GM23338 (cell line): ENCODE results near the gene FAM209B. TPM values are rescaled to one million over a fixed set of nuclear protein-coding genes. Genes with fewer than 3 reads are reported as not detected.

Experiments used
- ATAC-seq: fragments of 200-7000 bp; cut with Tn5 transposase; 3 replicates; pipeline ENCODE4 v1.9.1; 2020
- DNase-seq: peaks from one replicate; pipeline ENCODE4 v3.0.0-alpha.2; 2015; ENCODE audit warnings: low spot score
- H2AFZ ChIP-seq: fragments of 200-600 bp; sonication (generic); 2 replicates; pipeline ENCODE4 v1.8.0; 2016; ENCODE audit warnings: antibody characterized with exemption, mild to moderate bottlenecking, moderate library complexity
- H3F3A ChIP-seq: fragments of 200-600 bp; sonication (generic); replicated peaks from 2 replicates; pipeline ENCODE4 v1.8.0; 2017; ENCODE audit warnings: antibody characterized with exemption, mixed run types, low read depth
- H3K27ac ChIP-seq: fragments of 200-600 bp; sonication (generic); 2 replicates; pipeline ENCODE4 v1.6.1; 2016; ENCODE audit warnings: low read depth
- H3K27me3 ChIP-seq: fragments of 200-600 bp; sonication (generic); 2 replicates; pipeline ENCODE4 v1.8.0; 2016; ENCODE audit warnings: mild to moderate bottlenecking, mixed run types, moderate library complexity; ENCODE audit not compliant: insufficient read depth
- H3K36me3 ChIP-seq: fragments of 200-600 bp; sonication (generic); 2 replicates; pipeline ENCODE4 v1.8.0; 2016; ENCODE audit warnings: mild to moderate bottlenecking; ENCODE audit not compliant: insufficient read depth
- H3K4me1 ChIP-seq: fragments of 200-600 bp; sonication (generic); 2 replicates; pipeline ENCODE4 v1.8.0; 2016; ENCODE audit warnings: mild to moderate bottlenecking, moderate library complexity; ENCODE audit not compliant: insufficient read depth
- H3K4me2 ChIP-seq: fragments of 200-600 bp; sonication (generic); 2 replicates; pipeline ENCODE4 v1.7.1; 2017; ENCODE audit warnings: mixed run types
- H3K4me3 ChIP-seq: fragments of 200-600 bp; sonication (generic); 2 replicates; pipeline ENCODE4 v1.6.1; 2016; ENCODE audit warnings: mixed run types
- H3K79me2 ChIP-seq: fragments of 200-600 bp; sonication (generic); replicated peaks from 2 replicates; pipeline ENCODE4 v1.8.0; 2017; ENCODE audit warnings: mild to moderate bottlenecking; ENCODE audit not compliant: insufficient read depth
- H3K9me2 ChIP-seq: fragments of 200-600 bp; sonication (generic); 2 replicates; pipeline ENCODE4 v1.8.0; 2017; ENCODE audit not compliant: insufficient read depth
- H4K20me1 ChIP-seq: fragments of 200-600 bp; sonication (generic); replicated peaks from 2 replicates; pipeline ENCODE4 v1.8.0; 2017; ENCODE audit warnings: mild to moderate bottlenecking; ENCODE audit not compliant: insufficient read depth
- H3K27ac Mint-ChIP-seq: 2 replicates; pipeline ENCODE4 v1.8.0; 2020; ENCODE audit warnings: inconsistent platforms, mild to moderate bottlenecking, moderate library complexity, mixed read lengths
- H3K27me3 Mint-ChIP-seq: 3 replicates; pipeline ENCODE4 v1.8.0; 2022; ENCODE audit warnings: low read depth, mild to moderate bottlenecking, moderate library complexity, mixed read lengths, inconsistent platforms; ENCODE audit not compliant: insufficient read depth, poor library complexity
- H3K36me3 Mint-ChIP-seq: 3 replicates; pipeline ENCODE4 v1.8.0; 2021; ENCODE audit warnings: low read depth, mild to moderate bottlenecking, inconsistent platforms, moderate library complexity, mixed read lengths
- H3K4me1 Mint-ChIP-seq: 3 replicates; pipeline ENCODE4 v1.8.0; 2020; ENCODE audit warnings: mild to moderate bottlenecking, inconsistent platforms, mixed read lengths
- H3K4me3 Mint-ChIP-seq: 3 replicates; pipeline ENCODE4 v1.8.0; 2021; ENCODE audit warnings: moderate library complexity, mild to moderate bottlenecking, inconsistent platforms, mixed read lengths
- H3K9me3 Mint-ChIP-seq: 3 replicates; pipeline ENCODE4 v1.8.0; 2020; ENCODE audit warnings: moderate library complexity, mild to moderate bottlenecking, inconsistent platforms, mixed read lengths
- CREB1 ChIP-seq: fragments of 250-450 bp; sonication (Bioruptor Pico); IDR thresholded peaks from 2 replicates; pipeline ENCODE4 v1.5.0; 2020; ENCODE audit warnings: low read depth, mild to moderate bottlenecking, moderate library complexity
- JUNB ChIP-seq: IDR thresholded peaks from one replicate; pipeline ENCODE4 v1.6.1; 2016; ENCODE audit warnings: antibody characterized with exemption; ENCODE audit not compliant: unreplicated experiment
- NANOG ChIP-seq: IDR thresholded peaks from 2 replicates; pipeline ENCODE4 v1.6.1; 2016; ENCODE audit warnings: antibody characterized with exemption, borderline replicate concordance
- STAT1 ChIP-seq: IDR thresholded peaks from one replicate; pipeline ENCODE4 v1.6.1; 2016; ENCODE audit warnings: antibody characterized with exemption; ENCODE audit not compliant: unreplicated experiment
- ZNF114 ChIP-seq: fragments of 250-450 bp; sonication (Bioruptor Pico); IDR thresholded peaks from 2 replicates; pipeline ENCODE4 v1.5.0; 2020; ENCODE audit warnings: mild to moderate bottlenecking, moderate library complexity
- ZNF462 ChIP-seq: fragments of 250-450 bp; sonication (Bioruptor Pico); IDR thresholded peaks from 2 replicates; pipeline ENCODE4 v1.5.0; 2020; ENCODE audit warnings: mild to moderate bottlenecking, moderate library complexity
- polyA plus RNA-seq: library from polyadenylated mRNA; unstranded; fragments of >200 nt; fragmentation: Nextera tagmentation; extraction: Ambion mirVana; gene quantifications from 2 replicates; pipeline ENCODE4 v1.2.1, GENCODE V29; 2016
- total RNA-seq: library from RNA; depleted of rRNA; stranded (reverse); fragments of >200 nt; shearing (Covaris generic); gene quantifications from 2 replicates; pipeline ENCODE4 v1.2.3, GENCODE V29; 2014
- TF ChIP-seq, protein P1 (sequence below), 2 experiments: fragments of 200-600 bp in 1 of 2; sonication (generic) in 1 of 2; conservative IDR thresholded peaks; 2 replicates each; pipeline versions ENCODE4 v1.5.1 to v1.6.1; 2016 to 2017; ENCODE audit warnings: antibody characterized with exemption in 2 of 2, low read depth in 2 of 2, mild to moderate bottlenecking in 2 of 2, moderate library complexity in 1 of 2

Gene FAM209B
- total and polyA plus RNA-seq, 2 experiments from 2014 or later = 1.1 TPM; not detected in 1

- H3K36me3 Mint-ChIP-seq = no peaks in the 10 kb centered on the region; the same call in 2 of the 3 replicates
- peak; percentile 2 for DNase-seq
- Histone ChIP-seq H3K36me3 (no peaks in the 10 kb centered on the region), H3K4me3 (no peak overlapping the region), H3K27ac (no peak overlapping the region), H3K9me2 (no peaks in the 10 kb centered on the region), H4K20me1 (no peaks in the 10 kb centered on the region), H3K79me2 (no peaks in the 10 kb centered on the region), H3K27me3 (no peaks in the 10 kb centered on the region), H3K4me1 (no peaks in the 10 kb centered on the region), H2AFZ (peak overlapping the region; percentile 92), H3F3A (no peaks in the 10 kb centered on the region), H3K4me2 (no peak overlapping the region)
- H3K4me3 Mint-ChIP-seq = no peak overlapping the region
- ATAC-seq = no peak
- H3K27ac Mint-ChIP-seq = no peak overlapping the region
- no peaks in the 10 kb centered on the region; the same call in 2 of the 3 replicates for H3K9me3 Mint-ChIP-seq
- H3K4me1 Mint-ChIP-seq = peaks cover 8% of the 10 kb centered on the region; the same call in 2 of the 3 replicates
- TF ChIP-seq CREB1 (CRISPR knock-in tag) (no peak), JUNB (no peak), ZNF462 (no peak), NANOG (no peak), ZNF114 (CRISPR knock-in tag) (no peak), STAT1 (no peak)
- TF ChIP-seq, protein P1, sequence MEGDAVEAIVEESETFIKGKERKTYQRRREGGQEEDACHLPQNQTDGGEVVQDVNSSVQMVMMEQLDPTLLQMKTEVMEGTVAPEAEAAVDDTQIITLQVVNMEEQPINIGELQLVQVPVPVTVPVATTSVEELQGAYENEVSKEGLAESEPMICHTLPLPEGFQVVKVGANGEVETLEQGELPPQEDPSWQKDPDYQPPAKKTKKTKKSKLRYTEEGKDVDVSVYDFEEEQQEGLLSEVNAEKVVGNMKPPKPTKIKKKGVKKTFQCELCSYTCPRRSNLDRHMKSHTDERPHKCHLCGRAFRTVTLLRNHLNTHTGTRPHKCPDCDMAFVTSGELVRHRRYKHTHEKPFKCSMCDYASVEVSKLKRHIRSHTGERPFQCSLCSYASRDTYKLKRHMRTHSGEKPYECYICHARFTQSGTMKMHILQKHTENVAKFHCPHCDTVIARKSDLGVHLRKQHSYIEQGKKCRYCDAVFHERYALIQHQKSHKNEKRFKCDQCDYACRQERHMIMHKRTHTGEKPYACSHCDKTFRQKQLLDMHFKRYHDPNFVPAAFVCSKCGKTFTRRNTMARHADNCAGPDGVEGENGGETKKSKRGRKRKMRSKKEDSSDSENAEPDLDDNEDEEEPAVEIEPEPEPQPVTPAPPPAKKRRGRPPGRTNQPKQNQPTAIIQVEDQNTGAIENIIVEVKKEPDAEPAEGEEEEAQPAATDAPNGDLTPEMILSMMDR (conservative IDR thresholded peaks at IDR 0.05; ENCODE audit: low read depth in 2 of 2) = no peak
- H3K27me3 Mint-ChIP-seq = peaks cover 3% of the 10 kb centered on the region
Measured at GRCh38 chr20:56579301-56579710, 46.3 kb downstream of the FAM209B start.
